Myometrial cell (primary cell): ENCODE data around the gene SLC17A5. TPM values are rescaled to one million over a fixed set of nuclear protein-coding genes. Genes with fewer than 3 reads are reported as not detected.

Experiments used
- total RNA-seq: library from RNA; depleted of rRNA; stranded (reverse); fragments of >200 nt; gene quantifications from 2 replicates; pipeline ENCODE4 v1.2.3, GENCODE V29; 2015

SLC17A5 gene
- total RNA-seq: 30.7 and 34.9 TPM in 2 replicates

GRCh38 chr6:73653571-73654424, at the start of gene SLC17A5:
Gene SLC17A5 (minus strand): TSS chr6:73653992. CDS start chr6:73653886, 106 bp downstream.

GRCh38 chr6:73695619-73696421, 42.0 kb upstream of the SLC17A5 start, which contains the start of gene CD109:
Gene CD109 (plus strand): TSS chr6:73696203. CDS start chr6:73696216, 13 bp downstream.

Other genes starting within 250 kb of the SLC17A5 start
- 4.3 and 5.5 TPM in 2 replicates for gene CGAS, start 201.7 kb downstream of the SLC17A5 start, total RNA-seq
- gene MTO1, start 192.3 kb downstream of the SLC17A5 start, total RNA-seq: 31.5 and 38.1 TPM in 2 replicates
- 13,126 and 13,285 TPM in 2 replicates for gene EEF1A1, start 133.0 kb downstream of the SLC17A5 start, total RNA-seq
- 31.4 and 33.5 TPM in 2 replicates for gene CD109, start 42.2 kb upstream of the SLC17A5 start, total RNA-seq